ENCODE data around the gene PARD6G.
"Not testable (repeated sequence)": the region's sequence is repeated elsewhere in the genome, so short reads cannot be mapped to it uniquely, and the experiment has no call there.

PARD6G gene

DNA sequence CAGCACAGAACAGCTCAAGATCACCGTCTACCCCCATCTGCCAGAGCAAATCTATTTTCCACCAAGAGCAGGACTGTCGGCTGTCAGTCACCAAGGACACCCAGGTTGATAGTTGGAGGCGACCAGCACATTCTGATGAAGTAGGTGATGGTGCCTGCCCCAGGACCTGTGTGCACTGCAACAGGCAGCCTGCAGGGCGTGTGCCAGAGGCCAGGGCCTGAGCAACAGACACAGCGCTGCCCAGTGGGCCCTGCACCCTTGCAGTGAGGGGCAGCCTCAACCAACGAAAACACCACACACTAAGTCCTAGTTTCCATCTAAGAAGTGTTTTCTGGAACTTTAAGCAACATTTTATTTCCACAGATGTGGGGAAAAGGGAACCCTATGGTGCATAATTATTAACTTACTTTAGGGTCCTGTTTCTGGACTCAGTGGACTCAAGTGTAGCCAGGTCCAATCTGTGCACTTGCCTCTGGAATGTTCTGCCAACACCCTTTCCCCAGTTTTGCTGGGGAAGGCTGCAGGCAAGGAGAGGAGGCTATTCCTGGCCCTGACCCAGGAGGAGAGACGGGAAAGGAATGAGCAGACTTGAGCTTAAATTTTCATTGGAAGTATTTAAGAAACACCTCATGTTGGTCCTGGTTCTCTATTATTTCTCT lies 76.8 kb downstream of the PARD6G start:
- no peak for FAIRE-seq

DNA sequence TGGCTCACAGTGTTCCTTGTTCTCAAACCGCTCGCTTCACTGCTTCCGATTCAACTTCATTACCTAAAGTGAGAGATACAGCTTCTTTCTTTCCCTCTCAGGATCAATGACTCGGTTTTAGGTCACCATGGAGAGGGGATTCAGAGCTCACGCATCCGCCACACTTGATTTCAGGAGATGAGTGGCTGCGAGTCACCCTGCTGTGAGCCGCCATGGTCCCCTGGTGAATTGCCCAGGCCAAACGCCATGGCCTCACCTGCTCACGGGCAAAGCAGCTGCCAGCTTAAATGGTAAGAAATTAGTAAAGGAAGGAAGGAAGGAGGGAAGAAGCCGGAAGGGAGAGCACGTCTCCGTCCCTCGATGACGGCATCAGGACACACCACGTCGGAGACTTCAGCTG lies 77.7 kb downstream of the PARD6G start:
- no peak for FAIRE-seq

GRCh38 chr18:80168982-80169381 lies 78.3 kb downstream of the PARD6G start:
- FAIRE-seq: no peak

- no peak for FAIRE-seq
These were observed 79.0 kb downstream of the PARD6G start for GRCh38 chr18:80168346-80168745.

DNA sequence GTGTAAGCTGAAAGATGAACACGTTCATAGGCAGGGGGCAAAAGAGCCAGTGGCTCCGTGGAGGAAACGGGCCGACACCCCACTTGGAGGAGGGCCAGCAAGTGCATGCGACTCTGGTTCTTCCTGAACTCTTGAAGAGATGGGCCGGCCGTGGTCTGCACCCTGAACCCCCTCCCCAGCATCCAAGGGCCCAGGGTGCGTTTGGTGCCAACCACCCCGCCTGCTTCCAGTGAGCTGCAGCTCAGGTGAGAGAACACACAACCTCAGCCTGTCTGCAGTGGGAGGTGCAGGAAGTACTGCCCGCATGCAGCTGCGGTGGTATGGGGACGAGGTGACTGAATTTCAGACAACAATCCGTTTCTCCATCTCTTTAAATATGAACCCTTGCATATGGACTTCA lies 79.4 kb downstream of the PARD6G start:
- FAIRE-seq: no peak

DNA sequence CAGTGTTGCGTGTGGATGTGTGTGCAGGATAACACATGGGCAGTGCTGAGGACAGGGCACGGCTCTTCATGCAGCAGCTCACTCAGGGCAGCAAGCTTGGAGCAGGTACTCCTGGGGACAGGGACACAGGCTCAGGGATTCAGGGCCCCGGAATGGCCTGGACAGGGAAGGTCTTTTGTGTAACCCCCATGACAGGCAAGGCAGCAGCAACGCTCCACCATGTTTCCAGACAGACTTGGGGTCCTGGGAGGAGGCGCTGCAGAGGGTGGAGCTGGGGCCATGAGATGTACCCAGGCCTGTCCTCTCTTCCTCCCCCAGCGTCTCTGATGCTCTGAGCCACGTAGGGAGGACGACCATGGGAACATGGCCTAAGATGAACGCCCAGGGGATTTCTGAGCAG lies 80.0 kb downstream of the PARD6G start:
- FAIRE-seq: no peak

DNA sequence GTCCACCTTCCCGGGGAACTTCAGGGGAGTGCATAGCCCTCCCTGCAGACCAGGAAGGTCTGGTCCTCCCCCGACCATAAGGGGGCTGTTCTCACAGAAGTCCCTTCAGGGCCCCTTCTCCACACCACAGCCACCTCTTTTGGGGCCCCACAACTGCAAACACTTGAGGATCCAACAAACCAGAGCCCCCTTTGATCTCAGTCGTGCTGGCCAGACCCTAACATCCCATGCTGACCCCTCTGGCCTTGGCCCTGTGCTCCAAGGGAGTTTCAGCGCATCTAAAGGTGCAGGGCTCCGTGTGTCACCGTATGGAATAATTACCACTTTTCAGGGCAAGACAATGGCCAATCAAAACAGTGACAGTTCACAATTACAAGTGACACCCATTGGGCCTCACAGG lies 80.6 kb downstream of the PARD6G start:
- FAIRE-seq: no peak

DNA sequence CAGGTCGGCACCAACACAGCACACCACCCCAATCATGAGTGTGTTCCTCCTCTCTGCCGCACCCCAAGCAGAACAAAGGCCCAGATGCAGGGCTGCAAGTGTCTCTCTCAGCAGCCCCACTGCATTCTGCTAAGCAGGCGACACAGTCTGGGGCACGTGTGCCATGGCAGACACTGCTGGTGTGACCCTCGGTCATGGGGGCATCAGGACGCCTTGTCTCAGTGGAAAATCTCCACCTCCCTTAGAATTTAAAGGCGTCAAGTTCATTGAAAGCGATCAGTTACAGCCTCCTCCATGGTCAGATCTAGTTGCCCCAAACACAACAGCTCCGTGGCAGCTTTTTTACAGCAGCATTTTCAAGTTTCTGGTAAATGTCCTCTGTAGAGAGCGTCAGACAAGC lies 81.1 kb downstream of the PARD6G start:
- FAIRE-seq: no peak

DNA sequence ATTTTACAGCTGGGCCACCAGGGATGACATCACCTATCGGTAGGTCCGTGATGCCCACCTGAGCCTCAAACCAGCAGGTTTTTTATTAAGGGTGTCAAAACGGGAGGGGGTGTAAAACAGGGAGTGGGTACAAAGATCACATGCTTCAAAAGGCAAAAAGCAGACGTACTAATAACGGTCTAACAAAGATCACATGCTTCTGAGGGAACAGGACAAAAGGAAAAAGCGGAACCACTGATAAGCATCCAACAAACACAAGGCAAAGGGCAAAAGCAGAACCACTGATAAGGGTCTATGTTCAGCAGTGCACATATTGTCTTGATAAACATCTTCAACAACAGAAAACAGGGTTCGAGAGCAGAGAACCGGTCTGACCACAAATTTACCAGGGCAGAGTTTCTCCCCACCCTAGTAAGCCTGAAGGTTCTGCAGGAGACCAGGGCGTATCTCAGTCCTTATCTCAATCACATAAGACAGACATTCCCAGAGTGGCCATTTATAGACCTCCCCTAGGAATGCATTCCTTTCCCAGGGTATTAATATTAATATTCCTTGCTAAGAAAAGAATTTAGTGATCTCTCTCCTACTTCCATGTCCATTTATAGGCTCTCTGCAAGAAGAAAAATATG lies 82.5 kb downstream of the PARD6G start:
- FAIRE-seq: not testable (repeated sequence)

DNA sequence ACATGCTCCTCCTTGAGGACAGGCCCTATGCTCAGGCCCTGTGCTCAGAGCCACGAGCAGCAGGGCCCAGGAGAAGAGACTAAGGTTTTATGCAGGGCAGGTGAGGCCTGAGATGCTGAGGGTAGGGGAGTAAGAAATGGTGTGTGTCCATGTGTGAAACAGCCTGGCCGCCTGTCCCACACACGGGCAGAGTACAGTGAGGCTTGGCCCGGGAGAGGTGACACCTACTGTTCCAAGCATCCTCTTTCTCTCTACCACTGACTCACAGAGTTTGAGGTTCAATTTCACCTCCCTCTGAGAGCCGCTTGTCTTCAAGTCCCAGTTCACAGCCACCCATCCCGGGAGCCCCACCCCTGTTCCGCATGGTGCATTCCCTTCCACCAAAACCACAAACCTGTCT lies 84.1 kb downstream of the PARD6G start:
- no peak for FAIRE-seq

- FAIRE-seq: no peak
These were observed 85.4 kb downstream of the PARD6G start for GRCh38 chr18:80161781-80162417.

DNA sequence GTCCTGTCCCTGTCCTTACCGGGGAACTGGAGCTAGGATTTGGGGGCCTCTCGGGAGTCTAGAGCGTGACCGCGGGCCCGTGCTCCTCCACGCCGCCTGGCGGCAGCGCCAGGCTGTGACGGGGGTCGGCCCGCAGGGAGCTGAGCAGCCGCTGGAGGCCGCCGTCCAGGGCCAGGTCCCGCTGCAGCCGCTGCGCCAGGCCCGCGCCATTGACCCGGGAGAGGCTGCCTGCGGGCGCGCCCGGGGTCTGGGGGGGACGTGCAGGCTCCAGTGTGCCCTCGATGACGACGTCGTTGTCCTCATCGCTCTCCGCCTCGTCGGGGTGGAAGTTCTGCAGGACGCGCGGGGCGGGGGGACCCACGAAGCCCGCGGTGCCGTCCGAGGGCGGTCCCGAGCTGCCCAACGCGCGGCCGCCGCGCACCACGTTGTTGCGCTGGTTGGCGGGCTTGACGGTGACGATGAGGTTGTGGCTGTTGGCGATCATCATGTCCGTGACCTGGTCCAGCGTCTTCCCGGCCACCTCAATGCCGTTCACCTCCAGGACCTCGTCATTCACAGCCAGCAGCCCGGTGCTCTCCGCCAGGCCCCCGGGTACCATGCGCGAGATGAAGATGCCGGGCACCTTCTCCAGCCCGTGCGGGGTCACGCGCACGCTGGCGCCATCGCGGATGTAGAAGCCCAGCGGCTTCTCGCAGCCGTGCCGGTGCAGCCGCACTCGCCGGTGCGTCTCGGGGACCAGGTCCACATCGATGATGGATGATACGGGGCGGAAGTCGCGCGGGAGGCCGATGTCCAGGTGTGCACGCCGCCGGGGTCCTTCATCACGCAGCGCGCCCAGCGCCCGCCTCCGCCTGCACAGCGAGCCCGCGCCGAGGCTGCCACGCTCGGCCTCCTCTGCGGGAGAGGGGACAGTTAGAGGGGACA lies 87.3 kb downstream of the PARD6G start:
- FAIRE-seq: no peak

- no peak for FAIRE-seq
These were observed 88.9 kb downstream of the PARD6G start for GRCh38 chr18:80158365-80158764.

GRCh38 chr18:80157708-80158343 lies 89.5 kb downstream of the PARD6G start:
- FAIRE-seq: peak; percentile 95

DNA sequence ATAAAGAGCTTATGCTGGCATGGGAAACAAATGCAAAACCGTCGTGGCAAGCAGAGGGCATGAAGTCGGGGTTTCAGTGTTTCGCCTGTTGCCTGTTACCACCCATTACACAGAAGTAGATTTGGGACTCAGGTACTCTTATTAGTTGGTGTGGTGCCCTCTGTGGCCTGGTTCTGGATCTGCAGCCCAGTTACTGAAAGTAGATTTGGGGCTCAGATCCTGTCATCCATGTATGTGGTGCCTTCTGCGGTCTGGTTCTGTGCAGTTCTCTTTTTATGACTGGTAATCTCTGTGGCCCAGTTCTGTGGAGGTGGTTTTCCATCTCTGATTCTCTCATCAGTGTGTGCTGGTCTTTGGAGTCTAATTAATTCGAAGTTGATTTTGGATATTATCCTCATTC lies 93.0 kb downstream of the PARD6G start:
- FAIRE-seq: no peak

DNA sequence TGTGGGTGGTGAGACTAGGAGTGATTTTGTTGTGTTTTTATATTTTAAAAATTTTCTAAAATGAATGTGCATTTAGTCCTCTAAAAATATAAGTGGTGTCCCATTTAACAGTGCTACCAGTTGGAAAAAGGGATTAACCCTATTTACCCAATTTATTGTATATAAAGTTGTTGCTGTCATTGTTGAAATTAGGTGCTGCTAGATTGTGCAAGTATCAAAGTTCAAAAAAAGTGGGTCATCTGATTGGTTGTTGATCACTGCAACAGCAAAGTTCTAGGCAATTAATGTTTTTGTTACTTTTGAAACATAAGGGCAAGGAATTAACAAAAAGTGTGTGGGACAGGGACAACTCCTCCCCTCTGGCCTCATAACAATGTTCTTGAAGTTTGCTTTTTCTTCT lies 97.6 kb downstream of the PARD6G start:
- no peak for FAIRE-seq

GRCh38 chr18:80148326-80149199 lies 98.8 kb downstream of the PARD6G start:
- FAIRE-seq: no peak

DNA sequence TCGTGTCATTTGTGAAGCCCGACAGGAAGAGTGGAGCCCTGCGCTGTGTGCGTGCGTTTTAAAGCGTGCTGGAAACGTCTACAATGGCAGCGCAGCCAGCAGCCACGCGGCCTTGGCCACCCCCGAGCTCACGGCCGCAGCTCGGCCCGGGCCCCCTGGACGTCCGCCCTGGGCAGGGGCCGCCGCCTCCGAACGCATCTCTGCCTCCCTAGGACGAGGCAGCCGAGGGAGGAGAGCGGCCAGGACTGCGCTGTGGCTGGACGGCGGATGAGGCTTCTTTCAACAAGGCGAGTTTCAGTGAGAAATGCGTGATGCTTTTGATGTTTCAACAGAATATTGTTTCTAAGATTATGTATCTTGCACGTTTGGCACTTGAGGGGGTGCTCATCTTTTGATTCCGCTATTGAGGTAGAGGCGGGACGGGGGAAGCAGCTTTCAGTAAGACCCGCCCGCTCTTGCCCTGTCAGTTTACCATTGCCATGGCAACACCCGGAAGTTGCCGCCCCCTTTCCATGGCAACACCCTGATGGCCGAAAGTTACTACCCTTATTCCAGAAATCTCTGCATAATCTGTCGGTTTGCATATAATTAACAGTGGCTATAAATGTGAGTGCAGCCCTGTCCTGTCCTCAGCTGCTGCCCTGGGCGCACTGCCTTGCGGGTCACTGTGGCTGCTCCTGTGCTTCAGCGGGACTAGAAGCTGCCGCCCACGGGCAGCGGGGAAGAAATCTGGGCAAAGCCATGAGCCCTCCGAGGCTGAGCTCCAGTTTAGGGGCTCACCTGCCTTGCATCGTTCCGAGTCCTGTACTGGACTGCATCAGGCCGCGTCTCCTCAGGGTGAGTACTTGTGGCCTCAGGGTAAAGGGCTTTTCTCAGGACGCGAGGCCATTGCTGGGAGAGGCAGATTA lies 99.6 kb downstream of the PARD6G start:
- peak; percentile 96 for FAIRE-seq

DNA sequence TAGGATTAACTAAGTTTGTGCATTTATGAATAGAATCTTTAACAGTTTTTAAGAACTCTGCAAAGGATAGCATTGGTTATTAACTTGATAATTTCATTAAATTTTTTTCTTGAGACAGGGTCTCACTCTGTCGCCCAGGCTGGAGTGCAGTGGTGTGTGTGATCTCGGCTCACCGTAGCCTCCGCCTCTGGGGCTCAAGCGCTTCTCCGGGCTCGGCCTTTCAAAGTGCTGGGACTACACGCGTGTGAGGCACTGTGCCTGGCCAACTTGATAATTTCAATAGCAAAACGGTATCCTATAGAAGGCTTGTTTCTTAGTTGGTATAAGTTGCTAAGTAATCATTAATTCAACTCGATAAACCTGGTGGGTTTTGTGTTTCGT lies 100.3 kb downstream of the PARD6G start:
- no peak for FAIRE-seq

GRCh38 chr18:80145196-80145804 lies 102.0 kb downstream of the PARD6G start:
- no peak for FAIRE-seq

Data from A204.1 (cell line).